ENCODE data around the gene FBN2.

GRCh38 chr5:128329386-128329939 is 208.6 kb downstream of the FBN2 start:
- TF ChIP-seq ILF3 (IDR thresholded peaks at IDR 0.05; ENCODE audit: borderline replicate concordance) = no peak
- TF ChIP-seq CTBP1 (IDR thresholded peaks at IDR 0.05; ENCODE audit: borderline replicate concordance) = no peak
- no peak for TF ChIP-seq PRPF4 (IDR thresholded peaks at IDR 0.05; ENCODE audit: insufficient read depth, low read depth, low read length, poor library complexity, severe bottlenecking)
- TF ChIP-seq EZH2 (IDR thresholded peaks at IDR 0.05; ENCODE audit: borderline replicate concordance, low read depth, low read length) = no peak
- TF ChIP-seq ZNF764 (CRISPR knock-in tag; IDR thresholded peaks at IDR 0.05; ENCODE audit: low read depth) = no peak
- TF ChIP-seq ATF2 (CRISPR knock-in tag; IDR thresholded peaks at IDR 0.05) = no peak
- no peak for TF ChIP-seq HNRNPLL (IDR thresholded peaks at IDR 0.05; ENCODE audit: low read depth, low read length, poor library complexity, severe bottlenecking)
- TF ChIP-seq CHAMP1 (IDR thresholded peaks at IDR 0.05) = no peak
- no peak for TF ChIP-seq JUN (IDR thresholded peaks at IDR 0.05; ENCODE audit: borderline replicate concordance, low read depth, low read length)
- no peak for TF ChIP-seq JUN (CRISPR knock-in tag; IDR thresholded peaks at IDR 0.05; ENCODE audit: borderline replicate concordance)
- no peak for TF ChIP-seq UBTF (IDR thresholded peaks at IDR 0.05; ENCODE audit: borderline replicate concordance in 1 of 2, low read depth in 2 of 2, low read length in 2 of 2)
- TF ChIP-seq POLR2A (conservative IDR thresholded peaks at IDR 0.05) = no peak
- no peak for TF ChIP-seq MAX (CRISPR knock-in tag; IDR thresholded peaks at IDR 0.05)
- TF ChIP-seq SFPQ (IDR thresholded peaks at IDR 0.05; ENCODE audit: low read depth, low read length) = no peak
